Fibroblast of pulmonary artery (primary cell): ENCODE measurements around the gene UBE2QL1.

Experiments used
- DNase-seq: peaks from one replicate; pipeline ENCODE4 v3.0.0-alpha.2; 2010; ENCODE audit warnings: low read depth
- H3K4me3 ChIP-seq: replicated peaks from 2 replicates; pipeline ENCODE4 v1.5.1; 2011; ENCODE audit warnings: low read depth, mild to moderate bottlenecking, control low read depth, low read length, moderate library complexity
- TF ChIP-seq, protein P1 (sequence below): IDR thresholded peaks from 2 replicates; pipeline ENCODE4 v1.5.1; 2011; ENCODE audit warnings: mild to moderate bottlenecking, control low read depth, low read length, inconsistent platforms; ENCODE audit errors: missing control alignments

Gene UBE2QL1

DNA sequence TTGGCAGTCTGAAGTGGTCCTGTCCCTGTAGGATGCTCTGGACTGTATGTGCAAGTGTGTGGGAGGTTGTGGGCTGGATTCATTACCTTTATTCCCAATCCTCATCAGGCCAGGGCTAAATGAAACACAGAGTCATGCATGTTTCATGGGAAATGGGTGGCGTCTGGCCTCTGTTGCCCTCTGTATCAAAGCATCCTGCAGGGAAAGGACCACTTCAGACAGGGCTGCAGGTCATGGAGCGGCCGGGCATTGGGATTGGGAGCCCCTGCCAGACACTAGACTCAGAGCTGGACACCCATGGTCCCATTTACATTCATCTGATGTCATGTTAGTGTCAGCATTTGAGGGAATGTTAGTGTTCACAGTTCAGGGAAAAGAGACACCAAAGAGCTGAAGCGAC, 53.8 kb downstream of the UBE2QL1 start:
- no peak overlapping the region for H3K4me3 ChIP-seq

DNA sequence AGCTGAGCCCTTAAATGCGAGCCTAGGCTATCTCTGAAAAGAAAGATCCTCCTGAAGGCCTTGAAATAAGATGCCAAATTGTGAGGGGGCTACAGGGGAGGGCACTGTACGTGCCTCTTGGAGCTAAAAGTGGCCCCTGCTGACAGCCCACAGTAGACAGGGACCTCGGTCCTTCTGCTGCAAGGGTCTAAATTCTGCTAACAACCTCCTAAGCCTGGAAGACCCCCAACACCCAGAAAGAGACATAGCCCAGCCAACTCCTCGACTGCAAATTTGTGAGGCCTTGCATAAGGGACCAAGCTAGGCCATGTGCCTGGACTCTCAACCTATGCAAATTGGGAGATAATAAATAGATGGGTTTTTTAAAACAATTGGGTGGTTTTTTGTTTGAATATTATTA, 54.7 kb downstream of the UBE2QL1 start:
- TF ChIP-seq, protein P1, sequence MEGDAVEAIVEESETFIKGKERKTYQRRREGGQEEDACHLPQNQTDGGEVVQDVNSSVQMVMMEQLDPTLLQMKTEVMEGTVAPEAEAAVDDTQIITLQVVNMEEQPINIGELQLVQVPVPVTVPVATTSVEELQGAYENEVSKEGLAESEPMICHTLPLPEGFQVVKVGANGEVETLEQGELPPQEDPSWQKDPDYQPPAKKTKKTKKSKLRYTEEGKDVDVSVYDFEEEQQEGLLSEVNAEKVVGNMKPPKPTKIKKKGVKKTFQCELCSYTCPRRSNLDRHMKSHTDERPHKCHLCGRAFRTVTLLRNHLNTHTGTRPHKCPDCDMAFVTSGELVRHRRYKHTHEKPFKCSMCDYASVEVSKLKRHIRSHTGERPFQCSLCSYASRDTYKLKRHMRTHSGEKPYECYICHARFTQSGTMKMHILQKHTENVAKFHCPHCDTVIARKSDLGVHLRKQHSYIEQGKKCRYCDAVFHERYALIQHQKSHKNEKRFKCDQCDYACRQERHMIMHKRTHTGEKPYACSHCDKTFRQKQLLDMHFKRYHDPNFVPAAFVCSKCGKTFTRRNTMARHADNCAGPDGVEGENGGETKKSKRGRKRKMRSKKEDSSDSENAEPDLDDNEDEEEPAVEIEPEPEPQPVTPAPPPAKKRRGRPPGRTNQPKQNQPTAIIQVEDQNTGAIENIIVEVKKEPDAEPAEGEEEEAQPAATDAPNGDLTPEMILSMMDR, result no peak
- DNase-seq, result no peak
- no peak overlapping the region for H3K4me3 ChIP-seq

More for the DNA sequence above, 53.8 kb downstream of the UBE2QL1 start:
- TF ChIP-seq, protein P1, result no peak
- DNase-seq, result no peak

DNA sequence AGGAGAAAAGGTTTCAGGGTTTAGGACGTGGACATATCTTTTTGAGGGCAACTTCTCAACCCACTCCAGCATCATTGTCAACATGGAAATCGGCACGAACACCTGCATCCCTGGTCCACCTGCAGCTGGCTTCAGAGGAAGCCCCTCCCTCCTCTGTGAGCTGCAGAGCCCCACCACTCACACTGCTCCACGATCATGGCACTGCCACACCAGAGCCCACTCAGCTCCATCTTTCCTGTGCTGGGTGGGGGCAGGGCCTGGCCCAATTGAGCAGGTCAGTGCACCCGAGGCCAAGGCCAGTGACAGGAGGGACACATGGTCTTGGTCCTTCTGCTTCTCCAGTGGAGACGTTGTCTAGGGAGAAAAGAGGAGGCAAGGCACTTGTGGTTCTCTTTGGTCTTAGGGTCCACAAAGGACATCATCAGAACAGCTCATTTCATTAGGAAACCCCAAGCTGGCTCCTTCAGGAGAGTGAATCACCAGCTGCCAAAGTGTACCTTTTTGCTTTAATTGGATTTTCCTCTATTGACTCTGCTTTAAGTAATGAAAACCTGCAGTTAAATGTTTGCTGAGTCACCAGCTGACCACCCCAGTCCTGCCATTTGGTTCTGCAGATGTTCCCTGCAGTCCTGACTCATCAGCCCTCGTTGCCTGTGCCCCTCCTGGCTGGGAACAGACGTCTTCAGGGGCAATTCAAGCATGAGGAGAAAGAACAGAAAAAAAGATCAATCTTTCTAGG, 56.2 kb downstream of the UBE2QL1 start:
- no peak for DNase-seq
- TF ChIP-seq, protein P1, result no peak
- H3K4me3 ChIP-seq, result no peak overlapping the region

DNA sequence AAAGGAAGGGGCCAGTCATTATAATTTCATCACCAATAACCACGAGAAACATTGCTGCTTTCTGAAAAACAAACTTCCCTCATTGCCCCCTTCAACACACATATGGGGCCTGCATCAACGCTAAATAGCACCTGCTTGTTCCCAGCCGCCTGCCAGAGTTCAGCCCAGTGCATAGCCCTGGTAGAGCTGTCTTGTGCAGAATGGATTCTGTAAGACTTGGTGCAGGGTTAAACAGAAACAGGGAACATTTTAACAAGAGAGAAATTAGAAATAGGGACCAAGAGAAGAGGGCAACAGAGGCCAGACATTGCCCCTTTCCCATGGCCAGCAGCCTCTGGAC, 56.7 kb downstream of the UBE2QL1 start:
- no peak for DNase-seq
- no peak overlapping the region for H3K4me3 ChIP-seq
- TF ChIP-seq, protein P1, result no peak

DNA sequence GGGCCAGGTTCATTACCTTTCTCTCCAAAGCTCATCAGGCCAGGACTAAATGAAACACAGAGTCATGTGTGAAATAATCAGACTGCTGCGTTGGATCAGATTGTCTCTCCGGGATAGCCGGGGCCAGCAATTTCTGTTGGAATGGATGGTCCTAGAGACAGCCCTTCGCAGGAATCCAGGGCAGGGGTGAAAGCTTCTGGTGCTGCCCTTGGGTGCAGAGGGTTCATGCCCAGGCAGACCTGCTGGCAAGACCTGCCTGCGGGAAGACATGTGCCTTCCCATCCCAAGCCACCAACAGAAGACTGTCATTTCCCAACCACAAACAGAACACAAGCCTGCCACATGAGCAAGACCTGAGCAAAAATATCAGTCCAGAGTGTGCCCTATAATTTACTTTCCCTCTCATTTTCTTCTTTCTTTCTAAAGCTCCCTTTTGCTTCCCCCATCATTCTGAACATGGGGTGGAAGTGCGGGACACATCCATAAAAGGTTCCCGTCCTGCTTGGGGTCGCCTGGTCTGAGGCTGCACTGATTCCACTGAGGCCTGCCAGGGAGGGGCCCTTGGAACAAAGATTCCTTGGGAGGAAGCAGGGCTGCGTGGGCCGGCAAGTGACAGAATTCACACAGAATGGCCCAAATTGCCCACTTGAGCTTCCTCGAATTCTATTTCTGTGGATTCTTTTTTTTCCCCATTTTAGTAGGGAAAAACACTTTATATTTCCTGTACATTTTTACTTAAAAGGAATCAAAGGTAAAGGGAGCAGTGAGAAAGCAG, 57.3 kb downstream of the UBE2QL1 start:
- TF ChIP-seq, protein P1, result no peak
- no peak overlapping the region for H3K4me3 ChIP-seq
- DNase-seq, result no peak

DNA sequence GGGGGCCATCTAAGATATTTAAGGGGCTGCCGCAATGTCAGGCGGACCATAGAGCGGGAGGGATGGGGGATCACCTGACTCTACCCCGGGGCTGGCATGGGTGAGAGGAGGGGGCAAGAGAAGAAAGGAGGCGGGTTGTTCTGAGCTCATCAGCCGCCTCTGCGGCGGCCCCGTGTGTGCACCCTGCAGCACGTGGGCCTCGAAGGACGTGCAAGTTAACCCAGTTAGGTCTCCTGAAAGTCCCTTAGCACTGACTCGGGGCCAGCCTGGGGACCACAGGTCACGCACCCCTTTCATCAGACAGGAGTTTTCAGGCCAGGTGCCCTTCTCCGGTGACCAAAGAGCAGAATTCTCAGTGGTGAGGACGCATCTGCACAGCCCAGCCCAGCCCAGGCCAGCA, 58.0 kb downstream of the UBE2QL1 start:
- no peak overlapping the region for H3K4me3 ChIP-seq
- DNase-seq, result no peak
- TF ChIP-seq, protein P1, result no peak
